ENCODE data around the gene ZNF408.

Gene ZNF408

GRCh38 chr11:46727952-46728658 is 27.3 kb downstream of the ZNF408 start:
- DNase-seq (ENCODE audit: extremely low read depth, insufficient read length) = no peak
- Histone ChIP-seq H3K36me3 (ENCODE audit: control insufficient read depth, insufficient read depth, low read length) (no peaks in the 10 kb centered on the region), H3K4me3 (replicated peaks; ENCODE audit: low read depth, low read length) (no peak overlapping the region), H3K27me3 (replicated peaks; ENCODE audit: control insufficient read depth, insufficient read depth, low read length) (no peaks in the 10 kb centered on the region)
- TF ChIP-seq CTCF (IDR thresholded peaks at IDR 0.05; ENCODE audit: insufficient read depth, low read length, poor library complexity, severe bottlenecking) = no peak

GRCh38 chr11:46728659-46729040 is 27.8 kb downstream of the ZNF408 start:
- DNase-seq (ENCODE audit: extremely low read depth, insufficient read length) = no peak
- no peak for TF ChIP-seq CTCF (IDR thresholded peaks at IDR 0.05; ENCODE audit: insufficient read depth, low read length, poor library complexity, severe bottlenecking)
- Histone ChIP-seq H3K4me3 (replicated peaks; ENCODE audit: low read depth, low read length) (no peak overlapping the region), H3K27me3 (replicated peaks; ENCODE audit: control insufficient read depth, insufficient read depth, low read length) (no peaks in the 10 kb centered on the region), H3K36me3 (ENCODE audit: control insufficient read depth, insufficient read depth, low read length) (no peaks in the 10 kb centered on the region)

GRCh38 chr11:46729110-46730027 is 28.5 kb downstream of the ZNF408 start:
- H3K36me3 ChIP-seq (ENCODE audit: control insufficient read depth, insufficient read depth, low read length) = no peaks in the 10 kb centered on the region
- DNase-seq (ENCODE audit: extremely low read depth, insufficient read length) = no peak
- no peak for TF ChIP-seq CTCF (IDR thresholded peaks at IDR 0.05; ENCODE audit: insufficient read depth, low read length, poor library complexity, severe bottlenecking)
- no peaks in the 10 kb centered on the region for H3K27me3 ChIP-seq (replicated peaks; ENCODE audit: control insufficient read depth, insufficient read depth, low read length)
- H3K4me3 ChIP-seq (replicated peaks; ENCODE audit: low read depth, low read length) = no peak overlapping the region

- no peak for TF ChIP-seq CTCF (IDR thresholded peaks at IDR 0.05; ENCODE audit: insufficient read depth, low read length, poor library complexity, severe bottlenecking)
- Histone ChIP-seq H3K4me3 (replicated peaks; ENCODE audit: low read depth, low read length) (no peak overlapping the region), H3K36me3 (ENCODE audit: control insufficient read depth, insufficient read depth, low read length) (no peaks in the 10 kb centered on the region), H3K27me3 (replicated peaks; ENCODE audit: control insufficient read depth, insufficient read depth, low read length) (no peaks in the 10 kb centered on the region)
- DNase-seq (ENCODE audit: extremely low read depth, insufficient read length) = no peak
Measured at GRCh38 chr11:46731545-46731944, 30.7 kb downstream of the ZNF408 start.

GRCh38 chr11:46733234-46733633 is 32.4 kb downstream of the ZNF408 start:
- no peak overlapping the region for H3K4me3 ChIP-seq (replicated peaks; ENCODE audit: low read depth, low read length)
- no peaks in the 10 kb centered on the region for H3K27me3 ChIP-seq (replicated peaks; ENCODE audit: control insufficient read depth, insufficient read depth, low read length)
- no peak for TF ChIP-seq CTCF (IDR thresholded peaks at IDR 0.05; ENCODE audit: insufficient read depth, low read length, poor library complexity, severe bottlenecking)
- no peaks in the 10 kb centered on the region for H3K36me3 ChIP-seq (ENCODE audit: control insufficient read depth, insufficient read depth, low read length)
- no peak for DNase-seq (ENCODE audit: extremely low read depth, insufficient read length)

Measured in GM06990 (cell line).